GM13976 (cell line): ENCODE data around the gene MEAF6.
"Not testable (repeated sequence)": the region's sequence is repeated elsewhere in the genome, so short reads cannot be mapped to it uniquely, and the experiment has no call there.

ENCODE experiments used
- DNase-seq: peaks from one replicate; pipeline ENCODE4 v3.0.0; 2012; ENCODE audit warnings: low spot score
- CTCF ChIP-seq: IDR thresholded peaks from 2 replicates; pipeline ENCODE4 v1.5.1; 2012; ENCODE audit warnings: borderline replicate concordance, mild to moderate bottlenecking; ENCODE audit not compliant: insufficient read depth; ENCODE audit errors: extremely low read depth, missing control alignments, control extremely low read depth
- in situ Hi-C: fragments of 300-500 bp; cut with MboI; formaldehyde crosslinking; loops from one replicate; pipeline ENCODE4 v1.12.0; 2022; ENCODE audit warnings: low sequenced_read_pairs, mixed read lengths, inconsistent platforms; ENCODE audit not compliant: unreplicated experiment

Gene MEAF6

GRCh38 chr1:37545019-37545418 is 30.5 kb upstream of the MEAF6 start:
- DNase-seq = no peak
- no peak for TF ChIP-seq CTCF
- in situ Hi-C loops = no loop called here

GRCh38 chr1:37544530-37544929 is 30.0 kb upstream of the MEAF6 start:
- no peak for TF ChIP-seq CTCF
- in situ Hi-C loops = no loop called here
- DNase-seq = no peak

GRCh38 chr1:37540036-37540785 is 25.6 kb upstream of the MEAF6 start:
- DNase-seq = no peak
- in situ Hi-C loops = no loop called here
- TF ChIP-seq CTCF = no peak

- in situ Hi-C loops, DNase-seq: not testable (repeated sequence)
These were observed 24.6 kb upstream of the MEAF6 start for GRCh38 chr1:37539154-37539553.

GRCh38 chr1:37537378-37537777 is 22.8 kb upstream of the MEAF6 start:
- in situ Hi-C loops = no loop called here
- no peak for TF ChIP-seq CTCF

GRCh38 chr1:37533317-37534093 is 18.9 kb upstream of the MEAF6 start:
- in situ Hi-C loops = no loop called here
- DNase-seq = no peak
- no peak for TF ChIP-seq CTCF

More at GRCh38 chr1:37537378-37537777, 22.8 kb upstream of the MEAF6 start:
- no peak for DNase-seq

GRCh38 chr1:37532418-37533156 is 18.0 kb upstream of the MEAF6 start:
- DNase-seq, in situ Hi-C loops: not testable (repeated sequence)

- DNase-seq, in situ Hi-C loops: not testable (repeated sequence)
These were observed 15.3 kb upstream of the MEAF6 start for GRCh38 chr1:37529888-37530287.
